NCI-H2171 treated with DMSO at 0.1 percent for 48 hours (cell line): ENCODE results near the gene USH2A.

Experiments used
- DNase-seq: peaks from one replicate; lab custom pipeline; 2025; lab: John Stamatoyannopoulos, UW

Gene USH2A

GRCh38 chr1:215865060-215865459 is 558.2 kb downstream of the USH2A start:
- DNase-seq = no peak

GRCh38 chr1:215863796-215864195 is 559.5 kb downstream of the USH2A start:
- no peak for DNase-seq

GRCh38 chr1:215860833-215861232 is 562.4 kb downstream of the USH2A start:
- DNase-seq = no peak

- no peak for DNase-seq
Measured at GRCh38 chr1:215857317-215857716, 565.9 kb downstream of the USH2A start.

- DNase-seq = no peak
Measured at GRCh38 chr1:215845234-215845891, 577.9 kb downstream of the USH2A start.

- no peak for DNase-seq
Measured at GRCh38 chr1:215844777-215845176, 578.5 kb downstream of the USH2A start.

- no peak for DNase-seq
Measured at GRCh38 chr1:215844266-215844665, 579.0 kb downstream of the USH2A start.

GRCh38 chr1:215842905-215843304 is 580.3 kb downstream of the USH2A start:
- DNase-seq = no peak

- DNase-seq = no peak
Measured at GRCh38 chr1:215835951-215836350, 587.3 kb downstream of the USH2A start.

- no peak for DNase-seq
Measured at GRCh38 chr1:215833941-215834729, 589.1 kb downstream of the USH2A start.

- no peak for DNase-seq
Measured at GRCh38 chr1:215830226-215830810, 592.9 kb downstream of the USH2A start.

GRCh38 chr1:215825056-215825455 is 598.2 kb downstream of the USH2A start:
- DNase-seq = no peak

- DNase-seq = peak; percentile 53
Measured at GRCh38 chr1:215824245-215824644, 599.0 kb downstream of the USH2A start.

- no peak for DNase-seq
Measured at GRCh38 chr1:215819114-215819513, 604.1 kb downstream of the USH2A start.

- no peak for DNase-seq
Measured at GRCh38 chr1:215807911-215808436, 615.3 kb downstream of the USH2A start.

GRCh38 chr1:215807218-215807617 is 616.0 kb downstream of the USH2A start:
- no peak for DNase-seq

- DNase-seq = no peak
Measured at GRCh38 chr1:215797859-215798258, 625.4 kb downstream of the USH2A start.

GRCh38 chr1:215794156-215794555 is 629.1 kb downstream of the USH2A start:
- peak; percentile 19 for DNase-seq

- no peak for DNase-seq
Measured at GRCh38 chr1:215793180-215793579, 630.1 kb downstream of the USH2A start.

GRCh38 chr1:215792446-215792845 is 630.8 kb downstream of the USH2A start:
- peak; percentile 45 for DNase-seq

GRCh38 chr1:215789981-215790380 is 633.3 kb downstream of the USH2A start:
- no peak for DNase-seq

- DNase-seq = no peak
Measured at GRCh38 chr1:215786997-215787396, 636.3 kb downstream of the USH2A start.

GRCh38 chr1:215780641-215781040 is 642.6 kb downstream of the USH2A start:
- DNase-seq = no peak
